ENCODE measurements around the gene COL17A1.

DNA sequence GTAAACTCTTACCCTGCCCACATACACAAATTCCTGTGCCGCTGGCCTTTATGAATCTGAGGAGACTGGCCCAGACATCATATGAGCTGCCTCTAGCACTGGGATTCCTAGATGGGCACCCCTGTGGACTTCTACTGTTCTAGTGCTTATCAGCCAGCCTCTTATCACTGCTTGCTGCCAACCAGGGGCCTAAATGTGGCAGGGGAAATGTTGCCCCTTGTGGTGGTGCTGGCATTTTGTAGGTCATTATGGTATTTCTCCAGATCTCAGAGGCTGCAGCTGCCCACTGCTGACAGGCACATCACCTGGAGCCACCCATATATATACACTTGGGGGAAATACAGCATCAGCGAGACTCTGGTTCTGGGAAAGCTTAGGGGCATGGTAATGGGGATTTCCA, 41.7 kb upstream of the COL17A1 start:
- TF ChIP-seq CTCF (IDR thresholded peaks at IDR 0.05; ENCODE audit: insufficient read depth, low read depth, low read length) (no peak), EZH2 (IDR thresholded peaks at IDR 0.05; ENCODE audit: insufficient read depth, low read length) (no peak)
